ENCODE results near the gene GLB1L. TPM values are rescaled to one million over a fixed set of nuclear protein-coding genes. Genes with fewer than 3 reads are reported as not detected.

GLB1L gene
- total RNA-seq, 1 donor from 2014 or later: 16.1 TPM

- TF ChIP-seq CTCF (conservative IDR thresholded peaks at IDR 0.05): no peak
- Mint-ChIP-seq H3K4me3 (no peak overlapping the region), H3K9me3 (no peaks in the 10 kb centered on the region), H3K36me3 (no peaks in the 10 kb centered on the region), H3K4me1 (ENCODE audit: unreplicated experiment) (no peaks in the 10 kb centered on the region), H3K27me3 (peaks cover 18% of the 10 kb centered on the region), H3K27ac (no peak overlapping the region)
- DNase-seq (ENCODE audit: extremely low spot score, unreplicated experiment): no peak
These were observed 45.6 kb downstream of the GLB1L start for GRCh38 chr2:219199470-219200211.

GRCh38 chr2:219198974-219199373 lies 46.3 kb downstream of the GLB1L start:
- Mint-ChIP-seq H3K9me3 (no peaks in the 10 kb centered on the region), H3K27ac (no peak overlapping the region), H3K36me3 (no peaks in the 10 kb centered on the region), H3K27me3 (peaks cover 18% of the 10 kb centered on the region), H3K4me3 (no peak overlapping the region), H3K4me1 (ENCODE audit: unreplicated experiment) (no peaks in the 10 kb centered on the region)
- no peak for DNase-seq (ENCODE audit: extremely low spot score, unreplicated experiment)
- TF ChIP-seq CTCF (conservative IDR thresholded peaks at IDR 0.05): no peak

- no peak for DNase-seq (ENCODE audit: extremely low spot score, unreplicated experiment)
- Mint-ChIP-seq H3K9me3 (no peaks in the 10 kb centered on the region), H3K27ac (no peak overlapping the region), H3K36me3 (no peaks in the 10 kb centered on the region), H3K27me3 (peaks cover 14% of the 10 kb centered on the region), H3K4me3 (no peak overlapping the region), H3K4me1 (ENCODE audit: unreplicated experiment) (no peaks in the 10 kb centered on the region)
- no peak for TF ChIP-seq CTCF (conservative IDR thresholded peaks at IDR 0.05)
These were observed 47.9 kb downstream of the GLB1L start for GRCh38 chr2:219197388-219197787.

GRCh38 chr2:219186754-219187456 lies 58.3 kb downstream of the GLB1L start:
- Mint-ChIP-seq H3K27ac (no peak overlapping the region), H3K27me3 (no peaks in the 10 kb centered on the region), H3K4me1 (ENCODE audit: unreplicated experiment) (no peaks in the 10 kb centered on the region), H3K4me3 (no peak overlapping the region), H3K36me3 (peaks cover 11% of the 10 kb centered on the region), H3K9me3 (no peaks in the 10 kb centered on the region)
- TF ChIP-seq CTCF (conservative IDR thresholded peaks at IDR 0.05): no peak
- no peak for DNase-seq (ENCODE audit: extremely low spot score, unreplicated experiment)

Small RNA genes within 50 kb of the gene (microRNA-seq; reads per million reads assigned to microRNA genes)
- gene MIR153-1: not detected

Other genes with a start within 250 kb of the GLB1L start
- 0.29 and 2.1 TPM in 2 replicates for gene CFAP65, start 203.9 kb downstream of the GLB1L start, total RNA-seq (ENCODE audit: low replicate concordance)
- gene IHH, start 184.5 kb downstream of the GLB1L start, total RNA-seq (ENCODE audit: low replicate concordance): 10.8 and 13.8 TPM in 2 replicates
- gene NHEJ1, start 84.6 kb downstream of the GLB1L start, total RNA-seq (ENCODE audit: low replicate concordance): 17.9 and 19.6 TPM in 2 replicates
- 5.5 and 6.1 TPM in 2 replicates for gene SLC23A3, start 75.4 kb downstream of the GLB1L start, total RNA-seq (ENCODE audit: low replicate concordance)
- gene CNPPD1, start 68.5 kb downstream of the GLB1L start, total RNA-seq (ENCODE audit: low replicate concordance): 37.8 and 54.0 TPM in 2 replicates
- 86.2 and 88.7 TPM in 2 replicates for gene RETREG2, start 67.2 kb downstream of the GLB1L start, total RNA-seq (ENCODE audit: low replicate concordance)
- 25.9 and 28.2 TPM in 2 replicates for gene ZFAND2B, start 38.7 kb downstream of the GLB1L start, total RNA-seq (ENCODE audit: low replicate concordance)
- gene ABCB6, start 26.5 kb downstream of the GLB1L start, total RNA-seq (ENCODE audit: low replicate concordance): 40.4 and 70.7 TPM in 2 replicates
- gene ATG9A, start 15.8 kb downstream of the GLB1L start, total RNA-seq (ENCODE audit: low replicate concordance): 46.4 and 52.9 TPM in 2 replicates
- 58.7 and 58.8 TPM in 2 replicates for gene ANKZF1, start 15.6 kb downstream of the GLB1L start, total RNA-seq (ENCODE audit: low replicate concordance)
- gene STK16, start within 50 bp of the GLB1L start, total RNA-seq (ENCODE audit: low replicate concordance): 34.2 and 37.5 TPM in 2 replicates
- gene TUBA4B, start 7.8 kb upstream of the GLB1L start, total RNA-seq (ENCODE audit: low replicate concordance): not detected in 2 replicates
- 25.4 and 81.1 TPM in 2 replicates for gene TUBA4A, start 8.5 kb upstream of the GLB1L start, total RNA-seq (ENCODE audit: low replicate concordance)
- 68.5 and 109 TPM in 2 replicates for gene DNAJB2, start 33.9 kb upstream of the GLB1L start, total RNA-seq (ENCODE audit: low replicate concordance)
- 17.5 and 35.6 TPM in 2 replicates for gene PTPRN, start 64.0 kb upstream of the GLB1L start, total RNA-seq (ENCODE audit: low replicate concordance)
- gene RESP18, start 87.3 kb upstream of the GLB1L start, total RNA-seq (ENCODE audit: low replicate concordance): not detected in 2 replicates
- gene DNPEP, start 142.5 kb upstream of the GLB1L start, total RNA-seq (ENCODE audit: low replicate concordance): 54.1 and 56.1 TPM in 2 replicates
- 1.4 and 9.3 TPM in 2 replicates for gene DES, start 172.9 kb upstream of the GLB1L start, total RNA-seq (ENCODE audit: low replicate concordance)
- gene SPEG, start 189.4 kb upstream of the GLB1L start, total RNA-seq (ENCODE audit: low replicate concordance): 11.5 and 49.4 TPM in 2 replicates